Muscle of leg (tissue), 11 donors: ENCODE data around the gene NPR3. TPM values are rescaled to one million over a fixed set of nuclear protein-coding genes. Genes with fewer than 3 reads are reported as not detected.
A peak's percentile ranks its signal among the peaks of the same experiment; 100 is the strongest.

Experiments
- DNase-seq: peaks from one replicate; pipeline ENCODE4 v3.0.0; 2013
- H3K27ac ChIP-seq: one replicate; pipeline ENCODE4 v1.5.1; 2013; ENCODE audit warnings: mild to moderate bottlenecking, low read length, control low read depth
- H3K27me3 ChIP-seq: one replicate; pipeline ENCODE4 v1.6.1; 2013; ENCODE audit warnings: low read length; ENCODE audit not compliant: control insufficient read depth, insufficient read depth
- H3K36me3 ChIP-seq: one replicate; pipeline ENCODE4 v1.6.1; 2013; ENCODE audit warnings: low read length; ENCODE audit not compliant: control insufficient read depth, insufficient read depth
- H3K4me1 ChIP-seq: one replicate; pipeline ENCODE4 v1.6.1; 2013; ENCODE audit warnings: low read length; ENCODE audit not compliant: control insufficient read depth, insufficient read depth
- H3K4me3 ChIP-seq: one replicate; pipeline ENCODE4 v1.5.1; 2013; ENCODE audit warnings: low read length, control low read depth
- H3K9me3 ChIP-seq: replicated peaks from 2 replicates; pipeline ENCODE4 v1.6.1; 2013; ENCODE audit warnings: low read depth, low read length; ENCODE audit not compliant: control insufficient read depth
- WGBS: methylation state at CpG from one replicate; pipeline ENCODE4 v1.1.5; 2013; ENCODE audit warnings: missing lambda C conversion rate; ENCODE audit not compliant: insufficient coverage; 5-methylcytosine and 5-hydroxymethylcytosine counted together
- polyA plus RNA-seq, 8 donors: library from polyadenylated mRNA; unstranded; fragments of 120-200 nt; gene quantifications; one replicate each; pipeline versions ENCODE4 v1.2.1 to v1.2.3, GENCODE V29; 2013; ENCODE audit warnings: inconsistent platforms in 1 of 8, low replicate concordance in 1 of 8; ENCODE audit not compliant: insufficient read length in 8 of 8, insufficient read depth in 1 of 8
- total RNA-seq: library from RNA; stranded (reverse); fragments of 120-200 nt; gene quantifications from one replicate; pipeline ENCODE4 v1.2.4, GENCODE V29; 2013

NPR3 gene
- total and polyA plus RNA-seq, 9 donors = 11.8 to 21.1 (median 15.3) TPM

- H3K36me3 ChIP-seq = no peaks in the 10 kb centered on the region
- H3K4me1 ChIP-seq = peaks cover 4% of the 10 kb centered on the region
- no peak for DNase-seq
- no peaks in the 10 kb centered on the region for H3K27me3 ChIP-seq
- H3K27ac ChIP-seq = no peak overlapping the region
- WGBS = 100% methylated on average over 1 of the region's 1 CpG
- H3K9me3 ChIP-seq = peaks cover 14% of the 10 kb centered on the region
- no peak overlapping the region for H3K4me3 ChIP-seq
These were observed 26.9 kb upstream of the NPR3 start for GRCh38 chr5:32684260-32684659.

GRCh38 chr5:32686799-32687498 is 24.2 kb upstream of the NPR3 start:
- H3K4me1 ChIP-seq = peaks cover 4% of the 10 kb centered on the region
- no peaks in the 10 kb centered on the region for H3K27me3 ChIP-seq
- peak; percentile 35 for DNase-seq
- WGBS = no CpG with 5 or more reads among the region's 2 CpGs
- no peaks in the 10 kb centered on the region for H3K36me3 ChIP-seq
- peak overlapping the region; percentile 15 for H3K27ac ChIP-seq
- no peak overlapping the region for H3K4me3 ChIP-seq
- H3K9me3 ChIP-seq = peaks cover 14% of the 10 kb centered on the region

GRCh38 chr5:32687499-32687831 is 23.7 kb upstream of the NPR3 start:
- H3K4me3 ChIP-seq = no peak overlapping the region

GRCh38 chr5:32690153-32690552 is 21.0 kb upstream of the NPR3 start:
- DNase-seq = no peak
- H3K4me1 ChIP-seq = peaks cover 4% of the 10 kb centered on the region
- WGBS = 80% methylated on average over 1 of the region's 2 CpGs
- no peaks in the 10 kb centered on the region for H3K27me3 ChIP-seq
- H3K36me3 ChIP-seq = no peaks in the 10 kb centered on the region
- no peak overlapping the region for H3K27ac ChIP-seq
- no peaks in the 10 kb centered on the region for H3K9me3 ChIP-seq
- H3K4me3 ChIP-seq = no peak overlapping the region

More at GRCh38 chr5:32687499-32687831, 23.7 kb upstream of the NPR3 start:
- DNase-seq = peak; percentile 71
- Histone ChIP-seq H3K27ac (no peak overlapping the region), H3K4me1 (peaks cover 4% of the 10 kb centered on the region), H3K9me3 (peaks cover 14% of the 10 kb centered on the region), H3K36me3 (no peaks in the 10 kb centered on the region), H3K27me3 (no peaks in the 10 kb centered on the region)

- Histone ChIP-seq H3K27ac (no peak overlapping the region), H3K4me1 (peaks cover 4% of the 10 kb centered on the region), H3K9me3 (no peaks in the 10 kb centered on the region), H3K4me3 (no peak overlapping the region), H3K27me3 (no peaks in the 10 kb centered on the region), H3K36me3 (no peaks in the 10 kb centered on the region)
- WGBS = 90% methylated on average over 3 of the region's 3 CpGs
- no peak for DNase-seq
These were observed 20.5 kb upstream of the NPR3 start for GRCh38 chr5:32690666-32691065.

GRCh38 chr5:32692036-32692746 is 18.9 kb upstream of the NPR3 start:
- no CpG with 5 or more reads among the region's 3 CpGs for WGBS
- no peak overlapping the region for H3K4me3 ChIP-seq
- peaks cover 2% of the 10 kb centered on the region for H3K4me1 ChIP-seq
- no peaks in the 10 kb centered on the region for H3K27me3 ChIP-seq
- peaks cover 4% of the 10 kb centered on the region for H3K9me3 ChIP-seq
- H3K36me3 ChIP-seq = no peaks in the 10 kb centered on the region
- no peak overlapping the region for H3K27ac ChIP-seq
- no peak for DNase-seq

- H3K4me1 ChIP-seq = no peaks in the 10 kb centered on the region
- H3K9me3 ChIP-seq = peaks cover 8% of the 10 kb centered on the region
- H3K4me3 ChIP-seq = no peak overlapping the region
- H3K36me3 ChIP-seq = no peaks in the 10 kb centered on the region
- no peak overlapping the region for H3K27ac ChIP-seq
- no peak for DNase-seq
- peaks cover 2% of the 10 kb centered on the region for H3K27me3 ChIP-seq
These were observed 7.2 kb upstream of the NPR3 start for GRCh38 chr5:32703957-32704356.

- peak; percentile 64 for DNase-seq
These were observed 3.6 kb upstream of the NPR3 start for GRCh38 chr5:32707418-32707997.

GRCh38 chr5:32708949-32709348 is 2.2 kb upstream of the NPR3 start:
- no peak overlapping the region for H3K4me3 ChIP-seq
- no peaks in the 10 kb centered on the region for H3K36me3 ChIP-seq
- no peak overlapping the region for H3K27ac ChIP-seq
- H3K9me3 ChIP-seq = no peaks in the 10 kb centered on the region
- no peak for DNase-seq
- peaks cover 48% of the 10 kb centered on the region for H3K27me3 ChIP-seq
- WGBS = 79% methylated on average over 15 of the region's 16 CpGs
- H3K4me1 ChIP-seq = peaks cover 32% of the 10 kb centered on the region

More at GRCh38 chr5:32707418-32707997, 3.6 kb upstream of the NPR3 start:
- H3K36me3 ChIP-seq = no peaks in the 10 kb centered on the region
- peaks cover 33% of the 10 kb centered on the region for H3K27me3 ChIP-seq
- H3K4me1 ChIP-seq = peaks cover 18% of the 10 kb centered on the region
- H3K27ac ChIP-seq = no peak overlapping the region
- 20% methylated on average over 1 of the region's 2 CpGs for WGBS
- H3K9me3 ChIP-seq = peaks cover 2% of the 10 kb centered on the region
- H3K4me3 ChIP-seq = no peak overlapping the region

GRCh38 chr5:32709750-32710549 is 1.2 kb upstream of the NPR3 start:
- H3K36me3 ChIP-seq = no peaks in the 10 kb centered on the region
- H3K4me3 ChIP-seq = peak overlapping the region; percentile 69
- DNase-seq = peak; percentile 86
- peaks cover 57% of the 10 kb centered on the region for H3K27me3 ChIP-seq
- H3K9me3 ChIP-seq = no peaks in the 10 kb centered on the region
- peaks cover 35% of the 10 kb centered on the region for H3K4me1 ChIP-seq
- 1% methylated on average over 37 of the region's 49 CpGs for WGBS
- peak overlapping the region; percentile 82 for H3K27ac ChIP-seq
